Raji (cell line): ENCODE results near the gene TMEM52.

Experiments used
- POLR2A ChIP-seq: IDR thresholded peaks from 2 replicates; pipeline ENCODE4 v1.6.1; 2011; ENCODE audit warnings: low read depth, low read length, control low read depth; ENCODE audit not compliant: insufficient read depth

Gene TMEM52

GRCh38 chr1:1883092-1883873, 35.8 kb downstream of the TMEM52 start:
- TF ChIP-seq POLR2A, result no peak

GRCh38 chr1:1881727-1882126, 37.4 kb downstream of the TMEM52 start:
- no peak for TF ChIP-seq POLR2A

GRCh38 chr1:1880617-1881312, 38.3 kb downstream of the TMEM52 start:
- TF ChIP-seq POLR2A, result no peak

- TF ChIP-seq POLR2A, result no peak
These were observed 39.1 kb downstream of the TMEM52 start for GRCh38 chr1:1879942-1880341.

GRCh38 chr1:1877865-1878436, 41.1 kb downstream of the TMEM52 start:
- no peak for TF ChIP-seq POLR2A

- no peak for TF ChIP-seq POLR2A
These were observed 42.6 kb downstream of the TMEM52 start for GRCh38 chr1:1876335-1876930.

- no peak for TF ChIP-seq POLR2A
These were observed 43.1 kb downstream of the TMEM52 start for GRCh38 chr1:1875932-1876331.

- TF ChIP-seq POLR2A, result no peak
These were observed 44.2 kb downstream of the TMEM52 start for GRCh38 chr1:1874901-1875300.

GRCh38 chr1:1873186-1873585, 45.9 kb downstream of the TMEM52 start:
- TF ChIP-seq POLR2A, result no peak

GRCh38 chr1:1872329-1872994, 46.6 kb downstream of the TMEM52 start:
- TF ChIP-seq POLR2A, result no peak

GRCh38 chr1:1869469-1869868, 49.6 kb downstream of the TMEM52 start:
- no peak for TF ChIP-seq POLR2A
